ENCODE data around the gene XPA.

XPA gene

GRCh38 chr9:97721396-97721795, 24.3 kb upstream of the XPA start:
- ChIA-PET CTCF (no interaction called here), POLR2A (no interaction called here)
- DNase-seq (ENCODE audit: extremely low spot score): no peak
- TF ChIP-seq SP1 (IDR thresholded peaks at IDR 0.05) (no peak), LEF1 (IDR thresholded peaks at IDR 0.05; ENCODE audit: borderline replicate concordance) (no peak), ELF4 (IDR thresholded peaks at IDR 0.05) (no peak), FOXK2 (IDR thresholded peaks at IDR 0.05) (no peak), HDGF (IDR thresholded peaks at IDR 0.05; ENCODE audit: borderline replicate concordance) (no peak), TARDBP (IDR thresholded peaks at IDR 0.05) (no peak), NFRKB (IDR thresholded peaks at IDR 0.05) (no peak), PKNOX1 (IDR thresholded peaks at IDR 0.05) (no peak), SUZ12 (IDR thresholded peaks at IDR 0.05) (no peak), FOXA1 (IDR thresholded peaks at IDR 0.05) (no peak), CTBP1 (IDR thresholded peaks at IDR 0.05; ENCODE audit: borderline replicate concordance) (no peak), ZNF384 (IDR thresholded peaks at IDR 0.05) (no peak), FOXM1 (IDR thresholded peaks at IDR 0.05; ENCODE audit: borderline replicate concordance) (no peak), L3MBTL2 (conservative IDR thresholded peaks at IDR 0.05) (no peak), BHLHE40 (IDR thresholded peaks at IDR 0.05; ENCODE audit: borderline replicate concordance) (no peak), ARNT (IDR thresholded peaks at IDR 0.05) (no peak)

GRCh38 chr9:97717866-97718265, 20.7 kb upstream of the XPA start:
- DNase-seq (ENCODE audit: extremely low spot score): no peak
- TF ChIP-seq LEF1 (IDR thresholded peaks at IDR 0.05; ENCODE audit: borderline replicate concordance) (no peak), TARDBP (IDR thresholded peaks at IDR 0.05) (no peak), ZNF384 (IDR thresholded peaks at IDR 0.05) (no peak), HDGF (IDR thresholded peaks at IDR 0.05; ENCODE audit: borderline replicate concordance) (no peak), NFRKB (IDR thresholded peaks at IDR 0.05) (no peak), CTBP1 (IDR thresholded peaks at IDR 0.05; ENCODE audit: borderline replicate concordance) (no peak), ARNT (IDR thresholded peaks at IDR 0.05) (no peak), FOXM1 (IDR thresholded peaks at IDR 0.05; ENCODE audit: borderline replicate concordance) (no peak), PKNOX1 (IDR thresholded peaks at IDR 0.05) (no peak), L3MBTL2 (conservative IDR thresholded peaks at IDR 0.05) (no peak), FOXA1 (IDR thresholded peaks at IDR 0.05) (no peak), SUZ12 (IDR thresholded peaks at IDR 0.05) (no peak), BHLHE40 (IDR thresholded peaks at IDR 0.05; ENCODE audit: borderline replicate concordance) (no peak), SP1 (IDR thresholded peaks at IDR 0.05) (no peak), FOXK2 (IDR thresholded peaks at IDR 0.05) (no peak)
- ChIA-PET CTCF (interaction anchor here (0.6 kb wide), 2 partner anchors 63 to 181 kb away, joined by 3 read pairs; no protein-coding TSS in a partner anchor), POLR2A (interaction anchor here (1.2 kb wide), 1 partner anchor 21 kb away, joined by 3 read pairs; the partner anchor contains the start of gene XPA)

- CTCF ChIA-PET: no interaction called here
- TF ChIP-seq ARNT (IDR thresholded peaks at IDR 0.05): no peak
- no peak for TF ChIP-seq ELF4 (IDR thresholded peaks at IDR 0.05)
- no peak for TF ChIP-seq ZNF384 (IDR thresholded peaks at IDR 0.05)
- no peak for TF ChIP-seq SP1 (IDR thresholded peaks at IDR 0.05)
- TF ChIP-seq SUZ12 (IDR thresholded peaks at IDR 0.05): no peak
- POLR2A ChIA-PET: no interaction called here
- DNase-seq (ENCODE audit: extremely low spot score): no peak
These were observed 17.3 kb upstream of the XPA start for GRCh38 chr9:97714435-97714834.

- POLR2A ChIA-PET: no interaction called here
- no peak for DNase-seq (ENCODE audit: extremely low spot score)
- CTCF ChIA-PET: no interaction called here
- TF ChIP-seq ELF4 (IDR thresholded peaks at IDR 0.05) (no peak), FOXM1 (IDR thresholded peaks at IDR 0.05; ENCODE audit: borderline replicate concordance) (no peak), FOXK2 (IDR thresholded peaks at IDR 0.05) (no peak), LEF1 (IDR thresholded peaks at IDR 0.05; ENCODE audit: borderline replicate concordance) (no peak), BHLHE40 (IDR thresholded peaks at IDR 0.05; ENCODE audit: borderline replicate concordance) (no peak), FOXA1 (IDR thresholded peaks at IDR 0.05) (no peak)
These were observed 14.1 kb upstream of the XPA start for GRCh38 chr9:97711223-97711626.

GRCh38 chr9:97710356-97711222, 13.4 kb upstream of the XPA start:
- ChIA-PET POLR2A (no interaction called here), CTCF (no interaction called here)
- TF ChIP-seq BHLHE40 (IDR thresholded peaks at IDR 0.05; ENCODE audit: borderline replicate concordance): no peak
- TF ChIP-seq FOXM1 (IDR thresholded peaks at IDR 0.05; ENCODE audit: borderline replicate concordance): no peak
- TF ChIP-seq HDGF (IDR thresholded peaks at IDR 0.05; ENCODE audit: borderline replicate concordance): no peak
- no peak for TF ChIP-seq NFRKB (IDR thresholded peaks at IDR 0.05)
- TF ChIP-seq FOXA1 (IDR thresholded peaks at IDR 0.05): no peak
- no peak for TF ChIP-seq LEF1 (IDR thresholded peaks at IDR 0.05; ENCODE audit: borderline replicate concordance)
- no peak for TF ChIP-seq ELF4 (IDR thresholded peaks at IDR 0.05)
- TF ChIP-seq FOXK2 (IDR thresholded peaks at IDR 0.05): no peak
- no peak for TF ChIP-seq CTBP1 (IDR thresholded peaks at IDR 0.05; ENCODE audit: borderline replicate concordance)
- no peak for TF ChIP-seq SUZ12 (IDR thresholded peaks at IDR 0.05)
- no peak for TF ChIP-seq TARDBP (IDR thresholded peaks at IDR 0.05)
- no peak for TF ChIP-seq L3MBTL2 (conservative IDR thresholded peaks at IDR 0.05)
- no peak for TF ChIP-seq PKNOX1 (IDR thresholded peaks at IDR 0.05)
- TF ChIP-seq ARNT (IDR thresholded peaks at IDR 0.05): no peak
- TF ChIP-seq ZNF384 (IDR thresholded peaks at IDR 0.05): no peak
- TF ChIP-seq SP1 (IDR thresholded peaks at IDR 0.05): no peak
- DNase-seq (ENCODE audit: extremely low spot score): peak; percentile 83

GRCh38 chr9:97706246-97706645, 9.1 kb upstream of the XPA start:
- CTCF ChIA-PET: interaction anchor here (0.6 to 0.7 kb wide), 2 partner anchors 9 to 1312 kb away, joined by 3 read pairs; partner anchors contain the start of gene XPA

More at GRCh38 chr9:97706246-97706645, 9.1 kb upstream of the XPA start:
- no peak for DNase-seq (ENCODE audit: extremely low spot score)
- POLR2A ChIA-PET: interaction anchor here (2.1 kb wide), 1 partner anchor 10 kb away, joined by 14 read pairs; the partner anchor contains the start of gene XPA
- TF ChIP-seq L3MBTL2 (conservative IDR thresholded peaks at IDR 0.05) (no peak), CTBP1 (IDR thresholded peaks at IDR 0.05; ENCODE audit: borderline replicate concordance) (no peak)

All from HEK293T (cell line).